HepG2 (cell line): ENCODE measurements around the gene GPR83.

ENCODE experiments used
- HOXA3 ChIP-seq: sonication (generic); formaldehyde crosslinking; IDR thresholded peaks from 2 replicates; pipeline ENCODE4 v1.5.0; 2020; ENCODE audit warnings: missing genetic modification reagents
- MED8 ChIP-seq: sonication (generic); formaldehyde crosslinking; IDR thresholded peaks from 2 replicates; pipeline ENCODE4 v1.8.1; 2023; ENCODE audit warnings: mild to moderate bottlenecking, missing genetic modification reagents; ENCODE audit not compliant: insufficient replicate concordance
- NPAS2 ChIP-seq: sonication (generic); formaldehyde crosslinking; IDR thresholded peaks from 2 replicates; pipeline ENCODE4 v1.8.0; 2022; ENCODE audit warnings: mild to moderate bottlenecking, missing genetic modification reagents, borderline replicate concordance
- RNF2 ChIP-seq: fragments of 450-650 bp; conservative IDR thresholded peaks from 2 replicates; pipeline ENCODE4 v1.6.1; 2016; ENCODE audit warnings: low read depth

DNA sequence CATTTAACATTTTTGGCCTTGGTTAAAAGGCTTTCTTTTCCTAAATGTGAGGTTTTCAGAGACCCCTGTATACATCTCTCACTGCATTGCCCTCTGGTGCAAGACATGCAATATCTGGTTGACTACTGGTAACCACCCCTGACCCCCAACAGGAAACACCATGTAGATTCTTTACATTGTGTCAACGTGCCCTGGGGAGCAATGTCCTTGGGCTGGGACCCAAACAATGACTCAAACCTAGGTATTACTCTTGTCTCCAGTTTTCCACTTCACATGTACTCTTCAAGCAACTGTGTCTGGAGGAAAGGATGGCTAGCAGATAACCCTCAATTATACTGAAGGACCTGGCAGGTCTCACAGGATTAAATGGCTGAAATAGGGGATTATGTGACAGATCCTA, 1.1 kb upstream of the GPR83 start:
- TF ChIP-seq HOXA3 (CRISPR knock-in tag) (no peak), NPAS2 (no peak), RNF2 (no peak), MED8 (CRISPR knock-in tag) (no peak)
